Rectal smooth muscle tissue (tissue), 1 donor: Measurements from ENCODE around the gene ZNF618.
"Not testable (repeated sequence)": the region's sequence is repeated elsewhere in the genome, so short reads cannot be mapped to it uniquely, and the experiment has no call there.

ENCODE experiments used
- H3K27ac ChIP-seq: one replicate; pipeline ENCODE4 v1.7.0; 2013; ENCODE audit warnings: low read depth, low read length, inconsistent platforms
- H3K27me3 ChIP-seq: one replicate; pipeline ENCODE4 v1.7.0; 2013; ENCODE audit warnings: low read length; ENCODE audit not compliant: control insufficient read depth, insufficient read depth
- H3K36me3 ChIP-seq: one replicate; pipeline ENCODE4 v1.7.0; 2013; ENCODE audit warnings: low read length; ENCODE audit not compliant: control insufficient read depth, insufficient read depth
- H3K4me1 ChIP-seq: one replicate; pipeline ENCODE4 v1.7.0; 2013; ENCODE audit warnings: low read length; ENCODE audit not compliant: control insufficient read depth, insufficient read depth
- H3K4me3 ChIP-seq: one replicate; pipeline ENCODE4 v1.7.0; 2013; ENCODE audit warnings: low read length
- H3K9ac ChIP-seq: one replicate; pipeline ENCODE4 v1.7.0; 2013; ENCODE audit warnings: low read length

The ZNF618 gene

DNA sequence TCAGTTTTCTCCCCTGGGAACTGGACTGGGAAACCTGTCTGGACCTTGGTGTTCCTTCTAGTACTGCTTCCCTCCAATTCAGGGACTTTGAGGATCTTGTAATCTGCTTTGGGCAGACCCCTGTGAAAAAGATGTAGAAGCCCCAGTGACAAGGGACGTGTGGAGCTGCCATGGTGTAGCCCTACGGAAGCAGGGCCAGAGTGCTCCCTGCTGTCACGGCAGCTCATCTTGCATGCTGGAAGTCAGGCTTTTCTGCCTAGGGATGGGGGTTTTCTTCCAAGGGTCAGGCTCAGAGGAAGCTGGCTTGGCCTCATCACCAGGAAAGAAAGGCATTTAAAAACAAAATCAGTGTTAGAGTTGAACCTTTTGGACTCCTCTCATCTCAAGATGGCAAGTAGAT lies 115.6 kb downstream of the ZNF618 start:
- Histone ChIP-seq H3K27ac (no peak overlapping the region), H3K4me3 (no peak overlapping the region), H3K4me1 (peaks cover 10% of the 10 kb centered on the region), H3K27me3 (no peaks in the 10 kb centered on the region), H3K9ac (no peak overlapping the region), H3K36me3 (no peaks in the 10 kb centered on the region)

DNA sequence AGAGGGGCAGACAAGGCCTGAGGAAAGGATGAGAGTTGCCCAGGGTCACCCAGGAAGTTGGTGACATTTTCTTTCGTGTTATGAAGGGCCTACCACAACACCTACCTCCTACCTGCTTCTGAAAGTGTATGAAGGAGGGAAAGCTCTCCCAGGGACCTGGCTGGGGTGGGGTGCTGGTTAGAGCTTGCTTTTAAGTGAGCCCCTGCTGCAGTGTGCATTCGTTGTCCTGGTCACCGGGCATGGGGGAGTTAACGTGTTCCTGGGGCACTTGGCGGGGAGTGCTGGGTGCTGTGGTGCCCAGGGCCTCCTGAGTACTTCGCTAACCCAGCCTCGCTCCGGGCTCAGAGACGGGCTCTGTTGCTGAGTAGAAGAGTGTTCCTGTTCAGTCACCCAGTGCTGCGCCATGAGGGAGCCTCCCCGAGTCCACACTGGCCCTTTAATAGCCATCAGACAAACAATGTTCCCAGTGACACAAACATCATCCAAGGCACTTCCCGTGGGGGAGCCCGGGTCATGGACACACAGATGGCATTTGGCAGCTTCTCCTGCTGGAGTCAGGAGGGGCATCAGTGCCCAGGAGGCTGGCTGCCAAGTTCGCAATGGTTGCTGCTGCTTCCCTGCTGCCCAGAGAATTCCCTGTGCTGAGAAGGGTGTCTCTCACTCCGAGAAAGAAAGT lies 116.3 kb downstream of the ZNF618 start:
- Histone ChIP-seq H3K4me1 (peaks cover 10% of the 10 kb centered on the region), H3K27me3 (no peaks in the 10 kb centered on the region), H3K9ac (no peak overlapping the region), H3K27ac (no peak overlapping the region), H3K36me3 (no peaks in the 10 kb centered on the region), H3K4me3 (no peak overlapping the region)

DNA sequence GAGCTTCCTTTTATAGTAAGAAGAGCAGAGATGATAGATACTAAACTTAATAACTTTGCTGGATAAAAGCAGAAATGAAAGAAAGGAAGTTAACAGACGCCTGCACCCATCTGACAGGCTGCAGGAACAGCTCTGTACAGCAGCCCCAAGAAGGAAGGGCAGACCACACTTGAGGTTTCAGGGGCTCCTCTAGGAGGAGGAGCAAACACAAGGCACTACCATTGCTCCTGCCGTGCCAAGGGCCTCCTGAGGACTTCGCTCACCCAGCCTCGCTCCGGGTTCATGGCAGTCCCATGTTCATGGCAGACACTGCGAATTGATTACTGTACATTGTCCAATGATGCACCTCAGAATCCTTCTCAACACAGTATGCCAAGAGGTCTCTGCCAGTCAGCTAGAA lies 116.9 kb downstream of the ZNF618 start:
- Histone ChIP-seq H3K36me3 (no peaks in the 10 kb centered on the region), H3K9ac (no peak overlapping the region), H3K4me1 (peaks cover 10% of the 10 kb centered on the region), H3K27me3 (no peaks in the 10 kb centered on the region), H3K4me3 (no peak overlapping the region), H3K27ac (no peak overlapping the region)

DNA sequence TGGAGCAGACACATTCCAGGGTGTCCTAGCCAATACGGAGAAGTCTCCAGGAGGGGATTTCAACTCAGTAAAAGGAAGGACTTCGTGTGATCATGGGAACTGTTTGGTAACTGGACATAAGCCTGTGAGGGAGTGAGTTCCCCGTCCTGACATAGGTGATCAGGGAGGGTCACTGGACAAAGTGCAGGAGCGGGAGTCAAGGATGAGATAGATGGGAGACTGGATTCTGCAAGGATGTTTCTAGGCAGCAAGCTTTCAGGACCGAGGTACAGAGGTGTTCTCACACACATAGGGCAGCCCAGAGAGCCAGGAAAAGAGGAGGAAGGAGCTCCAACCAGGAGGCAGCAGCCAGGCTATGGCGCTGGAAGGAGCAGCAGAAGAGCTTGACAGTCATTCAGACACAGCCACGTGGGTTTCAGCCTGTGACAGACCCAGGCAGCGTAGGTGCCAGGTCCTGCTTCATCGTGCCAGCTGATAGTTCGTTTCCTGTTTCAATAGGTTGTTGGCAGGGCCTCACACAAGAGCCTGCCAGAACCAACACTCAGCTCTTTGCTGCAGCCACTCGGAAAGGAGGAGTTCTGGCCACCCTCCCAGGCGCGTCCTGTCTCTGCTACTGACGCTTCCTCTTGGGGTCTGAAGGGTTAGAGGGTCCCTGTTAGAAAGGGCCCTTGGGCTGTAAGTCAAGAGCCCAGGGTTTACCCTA lies 117.9 kb downstream of the ZNF618 start:
- H3K36me3 ChIP-seq, result no peaks in the 10 kb centered on the region
- peaks cover 10% of the 10 kb centered on the region for H3K4me1 ChIP-seq
- no peak overlapping the region for H3K9ac ChIP-seq
- no peaks in the 10 kb centered on the region for H3K27me3 ChIP-seq
- H3K4me3 ChIP-seq, result no peak overlapping the region
- no peak overlapping the region for H3K27ac ChIP-seq

DNA sequence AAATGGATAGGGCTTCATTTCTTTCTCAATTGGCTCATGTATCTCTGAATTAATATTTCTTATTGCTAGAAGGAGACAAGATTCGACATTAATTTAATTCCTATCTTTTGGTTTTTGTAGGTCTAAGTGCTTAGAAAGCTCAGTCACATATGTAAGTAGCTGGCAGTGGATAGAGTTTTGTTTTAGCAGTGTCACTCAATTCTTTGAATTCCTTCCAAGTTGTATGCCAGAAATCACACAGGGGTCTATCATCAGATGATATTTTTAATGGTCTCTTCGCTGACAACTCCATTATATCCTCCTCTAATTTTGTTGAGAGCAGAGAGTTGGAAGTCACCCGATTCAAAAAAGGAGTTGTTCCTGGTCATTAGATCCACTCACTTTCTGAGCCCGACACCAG lies 119.3 kb downstream of the ZNF618 start:
- no peaks in the 10 kb centered on the region for H3K27me3 ChIP-seq
- H3K4me3 ChIP-seq, result no peak overlapping the region
- no peak overlapping the region for H3K27ac ChIP-seq
- H3K9ac ChIP-seq, result no peak overlapping the region
- peaks cover 10% of the 10 kb centered on the region for H3K4me1 ChIP-seq
- no peaks in the 10 kb centered on the region for H3K36me3 ChIP-seq

DNA sequence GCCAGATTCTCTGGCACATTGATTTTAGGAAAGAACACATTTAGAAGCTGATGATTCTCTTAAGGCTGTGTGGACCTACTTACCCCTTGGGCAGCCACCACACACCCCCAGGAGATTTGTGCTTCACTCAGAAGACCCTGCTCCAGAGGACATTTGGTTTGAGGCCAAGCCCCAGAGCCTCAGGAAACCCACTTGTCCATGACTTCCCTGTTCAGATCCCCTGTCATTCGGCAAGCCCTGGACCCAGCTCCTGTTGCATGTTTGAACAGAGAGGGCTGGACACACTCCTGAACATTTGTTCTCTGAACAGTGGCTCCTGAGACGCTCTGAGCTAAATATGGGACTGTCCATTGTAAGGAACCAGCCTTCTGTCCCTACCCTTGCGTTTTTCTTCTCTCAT lies 119.9 kb downstream of the ZNF618 start:
- Histone ChIP-seq H3K4me1 (peaks cover 10% of the 10 kb centered on the region), H3K27me3 (no peaks in the 10 kb centered on the region)

DNA sequence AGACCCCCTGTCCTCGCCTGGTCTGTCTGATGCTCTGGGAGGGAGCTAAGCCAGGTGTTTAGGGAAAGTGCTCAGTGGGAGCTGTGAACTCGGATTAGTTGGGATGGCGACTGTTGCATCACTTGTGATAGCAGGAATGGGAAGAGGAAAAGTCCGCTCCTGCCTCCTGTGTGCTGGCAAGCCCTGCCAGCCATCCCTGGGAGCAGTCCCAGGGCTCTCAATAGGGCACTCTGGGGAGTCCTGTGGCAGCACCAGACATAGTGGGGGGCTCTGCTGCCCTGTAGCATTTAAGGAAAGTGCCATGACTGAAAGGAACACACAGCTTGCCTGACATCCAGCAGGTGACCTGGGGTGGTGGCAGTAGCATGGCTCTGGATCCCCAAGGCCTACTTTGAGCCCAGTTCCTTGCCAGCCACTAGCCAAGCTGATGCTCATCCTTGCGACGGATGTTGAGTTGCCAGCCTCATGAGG lies 120.5 kb downstream of the ZNF618 start:
- H3K4me3 ChIP-seq, result no peak overlapping the region
- H3K27me3 ChIP-seq, result no peaks in the 10 kb centered on the region
- no peaks in the 10 kb centered on the region for H3K36me3 ChIP-seq
- H3K4me1 ChIP-seq, result peaks cover 10% of the 10 kb centered on the region
- H3K27ac ChIP-seq, result no peak overlapping the region
- no peak overlapping the region for H3K9ac ChIP-seq

More for the DNA sequence above, 119.9 kb downstream of the ZNF618 start:
- H3K27ac ChIP-seq, result no peak overlapping the region
- no peaks in the 10 kb centered on the region for H3K36me3 ChIP-seq
- H3K4me3 ChIP-seq, result no peak overlapping the region
- no peak overlapping the region for H3K9ac ChIP-seq

DNA sequence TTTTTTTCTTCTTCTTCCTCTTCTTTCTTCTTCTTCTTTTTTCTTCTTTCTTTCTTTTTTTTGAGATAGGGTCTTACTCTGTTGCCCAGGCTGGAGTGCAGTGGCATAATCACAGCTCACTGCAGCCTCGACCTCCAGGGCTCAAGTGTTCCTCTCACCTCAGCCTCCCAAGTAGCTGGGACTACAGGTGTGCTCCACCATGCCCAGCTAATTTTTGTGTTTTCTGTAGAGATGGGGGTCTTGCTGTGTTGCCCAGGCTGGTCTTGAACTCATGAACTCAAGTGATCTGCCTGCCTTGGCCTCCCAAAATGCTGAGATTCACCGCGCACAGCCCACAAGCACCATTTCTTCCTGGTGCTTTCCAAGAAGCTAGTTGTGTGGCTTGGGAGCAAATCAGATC lies 121.0 kb downstream of the ZNF618 start:
- H3K27me3 ChIP-seq, H3K36me3 ChIP-seq, H3K27ac ChIP-seq, H3K9ac ChIP-seq, H3K4me3 ChIP-seq: not testable (repeated sequence)
- peaks cover 10% of the 10 kb centered on the region for H3K4me1 ChIP-seq

DNA sequence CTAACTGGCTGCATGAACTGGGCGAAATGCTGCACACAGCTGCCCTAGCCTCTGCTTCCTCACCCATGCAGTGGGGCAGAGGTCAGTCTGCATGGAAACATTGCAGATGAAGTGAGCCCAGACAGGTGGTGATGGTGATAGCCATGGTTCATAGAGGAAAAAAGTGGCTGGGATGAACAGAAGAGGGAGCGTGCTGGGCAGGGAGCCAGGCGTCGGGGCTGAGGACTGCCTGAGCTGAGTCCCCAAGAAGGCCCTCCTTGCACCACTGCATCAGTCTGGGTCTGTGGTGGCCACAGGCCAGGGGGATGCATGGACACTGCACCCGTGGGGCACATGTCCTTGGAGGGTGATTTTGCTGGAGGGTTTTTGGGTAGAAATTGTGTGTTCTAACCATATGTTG lies 121.5 kb downstream of the ZNF618 start:
- H3K27me3 ChIP-seq, result no peaks in the 10 kb centered on the region
- no peaks in the 10 kb centered on the region for H3K36me3 ChIP-seq
- no peak overlapping the region for H3K27ac ChIP-seq
- no peak overlapping the region for H3K4me3 ChIP-seq
- H3K4me1 ChIP-seq, result peaks cover 10% of the 10 kb centered on the region
- no peak overlapping the region for H3K9ac ChIP-seq

DNA sequence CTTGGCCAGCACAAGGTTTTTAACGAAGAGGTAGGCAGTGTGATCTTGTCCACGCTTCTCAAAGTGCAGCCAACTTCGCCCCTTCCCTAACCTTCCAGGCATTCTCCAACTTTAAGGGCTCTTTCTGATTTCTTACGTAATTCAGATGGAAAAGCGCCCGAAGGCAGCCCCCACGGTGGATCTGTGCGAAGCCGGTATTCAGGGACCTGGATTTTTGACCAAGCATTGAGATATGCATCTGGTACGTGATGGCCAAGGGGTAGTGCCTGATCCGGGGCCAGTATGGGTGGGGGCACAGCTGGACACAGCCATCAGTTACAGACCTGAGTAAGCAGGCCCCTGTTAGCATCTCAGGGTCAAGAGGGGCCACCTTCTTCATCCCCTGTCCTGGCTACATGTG lies 122.0 kb downstream of the ZNF618 start:
- Histone ChIP-seq H3K27me3 (no peaks in the 10 kb centered on the region), H3K36me3 (no peaks in the 10 kb centered on the region), H3K27ac (no peak overlapping the region), H3K9ac (no peak overlapping the region), H3K4me1 (peaks cover 10% of the 10 kb centered on the region), H3K4me3 (no peak overlapping the region)

DNA sequence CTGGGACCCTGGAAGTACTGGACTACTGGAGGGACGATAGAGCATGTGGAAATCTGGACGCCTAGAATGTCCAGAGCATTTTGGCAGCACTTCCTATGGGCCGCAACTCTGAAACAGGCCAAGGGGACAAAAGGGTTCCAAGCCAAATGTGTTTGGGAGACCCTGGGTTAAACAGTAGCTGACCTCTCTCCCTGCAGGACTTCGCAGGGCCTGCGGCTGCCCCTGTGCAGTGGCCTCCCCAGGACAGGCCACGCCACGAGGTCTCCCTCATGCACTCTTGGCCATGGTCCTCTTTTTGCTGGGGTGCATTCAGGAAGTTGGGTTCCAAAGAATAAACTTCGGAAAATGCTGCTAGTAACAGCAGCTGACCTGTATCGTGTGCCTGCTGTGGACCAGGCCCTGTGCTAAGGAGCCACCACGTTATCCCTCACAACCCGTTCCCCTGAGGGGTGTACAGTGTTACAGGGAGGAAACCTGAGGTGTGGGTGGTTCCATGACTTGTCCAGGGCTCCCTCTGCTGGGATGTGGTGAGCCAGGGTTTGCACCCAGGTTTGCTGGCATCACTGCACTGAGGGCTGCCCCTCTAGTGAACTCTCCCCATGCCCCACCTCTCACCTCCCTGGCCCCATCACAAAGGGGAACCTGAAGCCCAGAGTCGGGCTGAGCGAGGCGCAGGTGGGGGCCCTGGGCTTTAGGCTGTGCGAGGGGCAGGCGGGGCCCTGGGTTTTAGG lies 122.6 kb downstream of the ZNF618 start:
- H3K4me1 ChIP-seq, result peaks cover 9% of the 10 kb centered on the region
- H3K4me3 ChIP-seq, result no peak overlapping the region
- H3K27me3 ChIP-seq, result no peaks in the 10 kb centered on the region
- H3K36me3 ChIP-seq, result no peaks in the 10 kb centered on the region
- H3K27ac ChIP-seq, result no peak overlapping the region
- no peak overlapping the region for H3K9ac ChIP-seq

DNA sequence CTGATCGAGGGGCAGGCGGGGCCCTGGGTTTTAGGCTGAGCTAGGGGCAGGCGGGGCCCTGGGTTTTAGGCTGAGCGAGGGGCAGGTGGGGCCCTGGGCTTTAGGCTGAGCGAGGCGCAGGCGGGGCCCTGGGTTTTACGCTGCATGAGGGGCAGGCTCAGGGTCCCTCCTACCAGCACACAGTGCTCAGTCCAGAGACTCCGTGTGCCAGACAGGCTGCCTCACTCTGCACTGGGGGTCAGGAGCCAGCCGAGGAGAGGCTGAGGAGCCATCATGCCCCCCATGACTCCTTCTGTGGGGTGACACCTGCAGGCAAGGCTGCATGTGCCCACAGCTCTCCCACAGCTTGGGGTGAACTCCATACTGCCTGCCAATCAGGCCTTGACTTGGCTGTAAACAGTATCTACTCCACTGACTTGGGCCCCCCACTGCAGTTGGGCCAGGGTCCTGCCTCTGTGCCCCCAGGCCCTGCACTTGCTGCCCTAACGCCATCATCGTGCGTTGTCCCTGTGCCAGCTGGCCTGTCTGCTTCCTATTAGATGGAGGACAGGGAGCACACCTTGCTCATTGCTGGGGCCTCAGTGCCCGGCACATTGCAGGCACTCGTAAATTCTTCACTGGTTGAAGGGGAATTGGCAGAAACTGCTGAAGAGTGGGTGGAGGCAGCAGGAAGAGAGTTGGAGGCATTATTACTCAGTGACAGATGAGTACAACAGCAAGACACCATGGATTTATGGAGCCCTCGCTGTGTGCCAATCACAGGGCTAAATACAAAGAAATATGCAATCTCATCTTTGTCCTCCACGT lies 123.3 kb downstream of the ZNF618 start:
- Histone ChIP-seq H3K4me3 (no peak overlapping the region), H3K4me1 (peaks cover under 1% of the 10 kb centered on the region), H3K27ac (no peak overlapping the region), H3K9ac (no peak overlapping the region), H3K36me3 (no peaks in the 10 kb centered on the region), H3K27me3 (no peaks in the 10 kb centered on the region)
